ENCODE results near the gene NPW. TPM values are rescaled to one million over a fixed set of nuclear protein-coding genes. Genes with fewer than 3 reads are reported as not detected.
A peak's percentile ranks its signal among the peaks of the same experiment; 100 is the strongest.

NPW gene
- total RNA-seq, 1 experiment from 2014 or later: 7.1 TPM

DNA sequence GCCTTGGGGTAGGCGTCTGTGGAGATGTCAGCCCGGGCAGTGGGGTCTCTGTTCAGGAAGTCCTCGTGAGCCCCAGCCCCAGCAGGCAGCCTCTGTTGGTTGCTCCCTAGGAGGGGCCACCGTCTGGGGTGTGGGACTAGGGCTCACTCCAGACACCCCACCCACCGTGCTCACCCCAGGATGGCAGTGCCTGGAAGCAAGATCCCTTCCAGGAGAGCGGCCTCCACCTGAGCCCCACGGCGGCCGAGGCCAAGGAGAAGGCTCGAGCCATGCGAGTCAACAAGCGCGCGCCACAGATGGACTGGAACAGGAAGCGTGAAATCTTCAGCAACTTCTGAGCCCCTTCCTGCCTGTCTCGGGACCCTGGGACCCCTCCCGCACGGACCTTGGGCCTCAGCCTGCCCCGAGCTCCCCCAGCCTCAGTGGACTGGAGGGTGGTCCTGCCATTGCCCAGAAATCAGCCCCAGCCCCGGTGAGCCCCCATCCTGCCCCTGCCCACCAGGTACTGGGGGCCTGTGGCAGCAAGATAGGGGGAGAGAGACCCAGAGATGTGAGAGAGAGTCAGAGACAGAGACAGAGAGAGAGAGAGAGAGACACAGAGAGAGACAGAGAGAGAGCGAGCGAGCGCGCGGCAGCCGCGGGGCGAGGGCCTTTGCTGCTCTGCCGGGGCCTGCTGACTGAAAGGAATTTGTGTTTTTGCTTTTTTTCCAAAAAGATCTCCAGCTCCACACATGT, 18.2 kb downstream of the NPW start:
- H3K14ac ChIP-seq (ENCODE audit: insufficient read depth, low read length): no peak overlapping the region
- H3K27me3 Mint-ChIP-seq (ENCODE audit: low read depth): no peaks in the 10 kb centered on the region
- no peak overlapping the region for H3K23ac ChIP-seq (ENCODE audit: insufficient read length, low read depth, low read length)
- no peaks in the 10 kb centered on the region for H3K79me1 ChIP-seq (ENCODE audit: insufficient read depth, low read depth, low read length, poor library complexity, severe bottlenecking)
- H2BK12ac ChIP-seq (ENCODE audit: insufficient read length, low read depth, low read length): no peak overlapping the region
- H3K9me3 ChIP-seq (ENCODE audit: control insufficient read depth, low read depth, low read length): no peaks in the 10 kb centered on the region
- H3K4me3 Mint-ChIP-seq: no peak overlapping the region
- no peak overlapping the region for H3K56ac ChIP-seq (ENCODE audit: insufficient read length, low read depth, low read length)
- no peak overlapping the region for H4K5ac ChIP-seq (ENCODE audit: insufficient read length, low read depth, low read length)
- H2BK5ac ChIP-seq (ENCODE audit: insufficient read length, low read length): no peak overlapping the region
- H3K79me2 ChIP-seq (ENCODE audit: insufficient read depth, low read length): no peaks in the 10 kb centered on the region
- no peaks in the 10 kb centered on the region for H3K27me3 ChIP-seq (ENCODE audit: insufficient read depth, low read length)
- no peak overlapping the region for H2AK5ac ChIP-seq (ENCODE audit: insufficient read length, low read length)
- H3K27ac Mint-ChIP-seq: 0 out of 7 replicates have a peak overlapping the region, but pooled peaks of 1 of the 3 experiments have one; percentile 70
- no CpG with 5 or more reads among the region's 29 CpGs for WGBS (ENCODE audit: extremely low coverage, insufficient read length, low lambda C conversion rate)
- H3K18ac ChIP-seq (ENCODE audit: insufficient read length, low read depth, low read length): no peak overlapping the region
- no peak overlapping the region for H3K9ac ChIP-seq (ENCODE audit: extremely low read depth, insufficient read length, low read length)
- H2AFZ ChIP-seq (ENCODE audit: low read length): no peak overlapping the region
- peaks cover 4 to 6% of the 10 kb centered on the region in 2 experiments; a peak in 3 of 4 replicates for H3K4me1 Mint-ChIP-seq
- TF ChIP-seq CTCF (conservative IDR thresholded peaks at IDR 0.05): no peak
- H3T11ph ChIP-seq (ENCODE audit: low read length): no peak overlapping the region
- H2BK120ac ChIP-seq (ENCODE audit: low read depth, low read length, poor library complexity, severe bottlenecking): no peak overlapping the region
- no peak overlapping the region for H3K4me2 ChIP-seq (ENCODE audit: insufficient read depth, insufficient read length, low read length)
- no peaks in the 10 kb centered on the region; a peak in 3 of 7 replicates for H3K36me3 Mint-ChIP-seq (ENCODE audit: insufficient read depth in 1 of 3, low read depth in 3 of 3)
- H3K27ac ChIP-seq (ENCODE audit: insufficient read length, low read depth, low read length): no peak overlapping the region
- no peaks in the 10 kb centered on the region for H3K4me1 ChIP-seq (ENCODE audit: insufficient read depth, low read length)
- no peaks in the 10 kb centered on the region for H4K20me1 ChIP-seq (ENCODE audit: control insufficient read depth, insufficient read depth, insufficient read length)
- no peak overlapping the region for H2BK15ac ChIP-seq (ENCODE audit: low read depth, low read length)
- H3K4ac ChIP-seq (ENCODE audit: low read depth, low read length): no peak overlapping the region
- H3K9me3 Mint-ChIP-seq: no peaks in the 10 kb centered on the region
- no peak overlapping the region for H4K91ac ChIP-seq (ENCODE audit: insufficient read length, low read depth, low read length)
- DNase-seq: no peak
- H3K23me2 ChIP-seq (ENCODE audit: insufficient read length, low read depth, low read length, poor library complexity, severe bottlenecking): no peaks in the 10 kb centered on the region
- no peak overlapping the region for H2BK20ac ChIP-seq (ENCODE audit: low read depth, low read length, poor library complexity, severe bottlenecking)
- no peak overlapping the region for H4K8ac ChIP-seq (replicated peaks; ENCODE audit: insufficient read length, low read depth, low read length)

Data from H9 (cell line).